Pericardium fibroblast (primary cell): ENCODE measurements around the gene PPP2R2B. TPM values are rescaled to one million over a fixed set of nuclear protein-coding genes. Genes with fewer than 3 reads are reported as not detected.

ENCODE experiments used
- total RNA-seq: library from RNA; depleted of rRNA; stranded (reverse); fragments of >200 nt; gene quantifications from 2 replicates; pipeline ENCODE4 v1.2.3, GENCODE V29; 2015

The PPP2R2B gene
- not detected in 2 replicates for total RNA-seq

GRCh38 chr5:146878476-146879172 lies at the start of gene PPP2R2B:
PPP2R2B (minus strand) TSS chr5:146878757.

